MM.1S (cell line): ENCODE results near the gene TRPC6.

Source experiments
- DNase-seq: peaks from one replicate; pipeline ENCODE4 v3.0.0-alpha.2; 2015
- H2AFZ ChIP-seq: fragments of 300-600 bp; sonication (generic); 2 replicates; pipeline ENCODE4 v1.6.0; 2016; ENCODE audit warnings: antibody characterized with exemption, low read length
- H3F3A ChIP-seq: fragments of 300-600 bp; sonication (generic); 2 replicates; pipeline ENCODE4 v1.6.1; 2016; ENCODE audit warnings: mild to moderate bottlenecking, antibody characterized with exemption, low read length, moderate library complexity, mixed read lengths; ENCODE audit not compliant: insufficient read depth
- H3K27ac ChIP-seq: fragments of 300-600 bp; sonication (generic); 2 replicates; pipeline ENCODE4 v1.5.1; 2016; ENCODE audit warnings: mild to moderate bottlenecking, low read length
- H3K27me3 ChIP-seq: fragments of 300-600 bp; sonication (generic); replicated peaks from 2 replicates; pipeline ENCODE4 v1.6.0; 2016; ENCODE audit warnings: low read length; ENCODE audit not compliant: insufficient read depth
- H3K36me3 ChIP-seq: fragments of 300-600 bp; sonication (generic); replicated peaks from 2 replicates; pipeline ENCODE4 v1.6.1; 2016; ENCODE audit warnings: mild to moderate bottlenecking, low read length, mixed read lengths; ENCODE audit not compliant: insufficient read depth
- H3K4me1 ChIP-seq: fragments of 300-600 bp; sonication (generic); 2 replicates; pipeline ENCODE4 v1.6.1; 2016; ENCODE audit warnings: low read length, mixed read lengths
- H3K4me2 ChIP-seq: fragments of 300-600 bp; sonication (generic); 2 replicates; pipeline ENCODE4 v1.6.0; 2016; ENCODE audit warnings: low read depth, low read length
- H3K4me3 ChIP-seq: fragments of 300-600 bp; sonication (generic); 2 replicates; pipeline ENCODE4 v1.5.1; 2016; ENCODE audit warnings: low read length, mixed read lengths
- H3K79me2 ChIP-seq: fragments of 300-600 bp; sonication (generic); 2 replicates; pipeline ENCODE4 v1.6.1; 2016; ENCODE audit warnings: mixed run types, low read length, mixed read lengths
- H3K9ac ChIP-seq: fragments of 300-600 bp; sonication (generic); 2 replicates; pipeline ENCODE4 v1.6.1; 2016; ENCODE audit warnings: low read length, mixed read lengths
- H3K9me2 ChIP-seq: fragments of 300-600 bp; sonication (generic); replicated peaks from 2 replicates; pipeline ENCODE4 v1.6.1; 2016; ENCODE audit warnings: mild to moderate bottlenecking, low read length, mixed read lengths; ENCODE audit not compliant: insufficient read depth
- H3K9me3 ChIP-seq: fragments of 300-600 bp; sonication (generic); replicated peaks from 2 replicates; pipeline ENCODE4 v1.6.1; 2016; ENCODE audit warnings: mild to moderate bottlenecking, low read length, mixed read lengths; ENCODE audit not compliant: insufficient read depth
- H4K20me1 ChIP-seq: fragments of 300-600 bp; sonication (generic); 2 replicates; pipeline ENCODE4 v1.6.1; 2016; ENCODE audit warnings: mild to moderate bottlenecking, low read length, moderate library complexity, mixed read lengths; ENCODE audit not compliant: insufficient read depth
- CTCF ChIP-seq: fragments of 300-600 bp; sonication (generic); IDR thresholded peaks from 2 replicates; pipeline ENCODE4 v1.5.1; 2016; ENCODE audit warnings: antibody characterized with exemption, low read length, mixed read lengths
- EZH2 ChIP-seq: fragments of 300-600 bp; sonication (generic); optimal IDR thresholded peaks from 2 replicates; pipeline ENCODE3; 2017; ENCODE audit warnings: low read depth, mild to moderate bottlenecking, antibody characterized with exemption, low read length, mixed read lengths
- EZH2phosphoT487 ChIP-seq: fragments of 300-600 bp; sonication (generic); IDR thresholded peaks from 2 replicates; pipeline ENCODE4 v1.6.1; 2018; ENCODE audit warnings: antibody characterized with exemption, low read length

TRPC6 gene

GRCh38 chr11:101433151-101433550 lies 150.7 kb downstream of the TRPC6 start:
- Histone ChIP-seq H3K4me1 (no peaks in the 10 kb centered on the region), H3F3A (no peaks in the 10 kb centered on the region)

GRCh38 chr11:101429703-101430540 lies 153.9 kb downstream of the TRPC6 start:
- Histone ChIP-seq H3K4me2 (no peak overlapping the region), H3F3A (no peaks in the 10 kb centered on the region), H4K20me1 (no peaks in the 10 kb centered on the region), H3K9me3 (no peaks in the 10 kb centered on the region), H3K79me2 (no peaks in the 10 kb centered on the region), H3K27me3 (no peaks in the 10 kb centered on the region), H2AFZ (no peak overlapping the region), H3K9me2 (no peaks in the 10 kb centered on the region), H3K4me3 (no peak overlapping the region), H3K4me1 (no peaks in the 10 kb centered on the region), H3K9ac (no peak overlapping the region), H3K36me3 (no peaks in the 10 kb centered on the region), H3K27ac (no peak overlapping the region)
- no peak for DNase-seq
- TF ChIP-seq EZH2 (no peak), EZH2phosphoT487 (no peak), CTCF (no peak)

More at GRCh38 chr11:101433151-101433550, 150.7 kb downstream of the TRPC6 start:
- H3K9ac ChIP-seq: no peak overlapping the region
- no peak overlapping the region for H2AFZ ChIP-seq
- no peaks in the 10 kb centered on the region for H4K20me1 ChIP-seq
- TF ChIP-seq CTCF: no peak
- no peak for TF ChIP-seq EZH2
- no peak for TF ChIP-seq EZH2phosphoT487
- DNase-seq: no peak
- H3K4me2 ChIP-seq: no peak overlapping the region
- no peaks in the 10 kb centered on the region for H3K36me3 ChIP-seq
- H3K27ac ChIP-seq: no peak overlapping the region
- no peaks in the 10 kb centered on the region for H3K79me2 ChIP-seq
- no peak overlapping the region for H3K4me3 ChIP-seq
- H3K9me2 ChIP-seq: no peaks in the 10 kb centered on the region
- no peaks in the 10 kb centered on the region for H3K27me3 ChIP-seq
- H3K9me3 ChIP-seq: no peaks in the 10 kb centered on the region

GRCh38 chr11:101428918-101429317 lies 154.9 kb downstream of the TRPC6 start:
- Histone ChIP-seq H3K4me2 (no peak overlapping the region), H3K4me3 (no peak overlapping the region), H3K9me3 (no peaks in the 10 kb centered on the region), H3K27ac (no peak overlapping the region), H3K9ac (no peak overlapping the region), H3K79me2 (no peaks in the 10 kb centered on the region), H3K9me2 (no peaks in the 10 kb centered on the region), H2AFZ (no peak overlapping the region), H4K20me1 (no peaks in the 10 kb centered on the region), H3K36me3 (no peaks in the 10 kb centered on the region), H3F3A (no peaks in the 10 kb centered on the region), H3K27me3 (no peaks in the 10 kb centered on the region), H3K4me1 (no peaks in the 10 kb centered on the region)
- peak; percentile 71 for TF ChIP-seq CTCF
- TF ChIP-seq EZH2phosphoT487: no peak
- DNase-seq: peak; percentile 52
